Hepatocyte (in vitro differentiated cells): ENCODE results near the gene ESR1.

ENCODE experiments used
- EZH2 ChIP-seq: fragments of 200-600 bp; sonication (generic); IDR thresholded peaks from 2 replicates; pipeline ENCODE4 v1.6.1; 2016; ENCODE audit warnings: antibody characterized with exemption, mild to moderate bottlenecking, borderline replicate concordance
- EZH2phosphoT487 ChIP-seq: fragments of 200-600 bp; sonication (generic); IDR thresholded peaks from one replicate; pipeline ENCODE4 v1.6.1; 2018; ENCODE audit warnings: antibody characterized with exemption, mild to moderate bottlenecking, low read depth, moderate library complexity; ENCODE audit not compliant: unreplicated experiment, severe bottlenecking
- TF ChIP-seq, protein P1 (sequence below): fragments of 200-600 bp; sonication (generic); IDR thresholded peaks from 2 replicates; pipeline ENCODE4 v1.5.1; 2016; ENCODE audit warnings: antibody characterized with exemption, mild to moderate bottlenecking; ENCODE audit not compliant: poor library complexity

GRCh38 chr6:151832710-151833109 lies 25.2 kb downstream of the ESR1 start:
- TF ChIP-seq, protein P1, sequence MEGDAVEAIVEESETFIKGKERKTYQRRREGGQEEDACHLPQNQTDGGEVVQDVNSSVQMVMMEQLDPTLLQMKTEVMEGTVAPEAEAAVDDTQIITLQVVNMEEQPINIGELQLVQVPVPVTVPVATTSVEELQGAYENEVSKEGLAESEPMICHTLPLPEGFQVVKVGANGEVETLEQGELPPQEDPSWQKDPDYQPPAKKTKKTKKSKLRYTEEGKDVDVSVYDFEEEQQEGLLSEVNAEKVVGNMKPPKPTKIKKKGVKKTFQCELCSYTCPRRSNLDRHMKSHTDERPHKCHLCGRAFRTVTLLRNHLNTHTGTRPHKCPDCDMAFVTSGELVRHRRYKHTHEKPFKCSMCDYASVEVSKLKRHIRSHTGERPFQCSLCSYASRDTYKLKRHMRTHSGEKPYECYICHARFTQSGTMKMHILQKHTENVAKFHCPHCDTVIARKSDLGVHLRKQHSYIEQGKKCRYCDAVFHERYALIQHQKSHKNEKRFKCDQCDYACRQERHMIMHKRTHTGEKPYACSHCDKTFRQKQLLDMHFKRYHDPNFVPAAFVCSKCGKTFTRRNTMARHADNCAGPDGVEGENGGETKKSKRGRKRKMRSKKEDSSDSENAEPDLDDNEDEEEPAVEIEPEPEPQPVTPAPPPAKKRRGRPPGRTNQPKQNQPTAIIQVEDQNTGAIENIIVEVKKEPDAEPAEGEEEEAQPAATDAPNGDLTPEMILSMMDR, result no peak
- TF ChIP-seq EZH2phosphoT487 (no peak), EZH2 (no peak)
